HCT116 (cell line): ENCODE data around the gene ART5. TPM values are rescaled to one million over a fixed set of nuclear protein-coding genes. Genes with fewer than 3 reads are reported as not detected.

Source experiments
- ATAC-seq: fragments of 200-7000 bp; cut with Tn5 transposase; 2 replicates; pipeline ENCODE4 v1.9.1; 2020; ENCODE audit warnings: mild to moderate bottlenecking, moderate library complexity
- BruUV-seq: library from RNA; stranded (reverse); fragments of 400-500 nt; replicated peaks from 2 replicates; lab custom pipeline; 2021; lab: Mats Ljungman, UMichigan
- CTCF ChIA-PET: fragments of 300-600 bp; sonication (Branson Sonifier 250); formaldehyde crosslinking; loops from one replicate; lab custom pipeline; 2021; ENCODE audit warnings: antibody characterized with exemption; lab: Charles Lee
- POLR2A ChIA-PET: fragments of 300-600, 350-600 bp; sonication (Branson Sonifier 250); formaldehyde crosslinking; loops from one replicate; lab custom pipeline; 2021; ENCODE audit warnings: antibody characterized with exemption; lab: Charles Lee
- RAD21 ChIA-PET, 2 experiments: fragments of 300-600 bp; sonication (Branson Sonifier 250); formaldehyde crosslinking; loops; one replicate each; lab custom pipeline; 2023; ENCODE audit warnings: low total read pairs in 2 of 2; ENCODE audit not compliant: uncharacterized antibody in 2 of 2, unreplicated experiment in 2 of 2, low non-redundant PET in 1 of 2; lab: Charles Lee
- DNase-seq: peaks from one replicate; pipeline ENCODE4 v3.0.0-alpha.2; 2010; ENCODE audit warnings: low read depth, low spot score
- H2AFZ ChIP-seq: fragments of 200-600 bp; shearing (Covaris generic), sonication (generic); 2 replicates; pipeline ENCODE4 v1.6.1; 2017; ENCODE audit warnings: low read depth, mixed run types, mixed read lengths, antibody characterized with exemption, low read length; ENCODE audit not compliant: poor library complexity, severe bottlenecking
- H3K27ac ChIP-seq: 2 replicates; pipeline ENCODE4 v1.5.1; 2012; ENCODE audit warnings: low read depth, low read length
- H3K27me3 ChIP-seq: fragments of 200-600 bp; sonication (generic); 2 replicates; pipeline ENCODE4 v1.6.1; 2016; ENCODE audit warnings: mixed run types, low read length, mixed read lengths; ENCODE audit not compliant: insufficient read depth
- H3K36me3 ChIP-seq, 2 experiments: fragments of 200-500 bp in 1 of 2; fragments of 200-600 bp in 1 of 2; sonication (Bioruptor generic) in 1 of 2; sonication (generic) in 1 of 2; 2 replicates each; pipeline versions ENCODE4 v1.5.1 to v1.6.1; 2014 to 2016; ENCODE audit warnings: low read length in 2 of 2, inconsistent platforms in 1 of 2, mixed read lengths in 1 of 2, mixed run types in 1 of 2; ENCODE audit not compliant: insufficient read depth in 2 of 2, control insufficient read depth in 1 of 2
- H3K4me1 ChIP-seq, 2 experiments: fragments of 200-600 bp in 1 of 2; sonication (generic) in 1 of 2; 2 replicates each; pipeline versions ENCODE4 v1.5.1 to v1.6.1; 2012 to 2017; ENCODE audit warnings: low read length in 2 of 2, inconsistent platforms in 1 of 2, mild to moderate bottlenecking in 1 of 2, mixed read lengths in 1 of 2, mixed run types in 1 of 2, moderate library complexity in 1 of 2; ENCODE audit not compliant: insufficient read depth in 2 of 2, control insufficient read depth in 1 of 2
- H3K4me2 ChIP-seq: fragments of 200-600 bp; sonication (generic); 2 replicates; pipeline ENCODE4 v1.6.1; 2017; ENCODE audit warnings: mixed run types, low read length, mixed read lengths
- H3K4me3 ChIP-seq, 2 experiments: fragments of 200-600 bp in 1 of 2; sonication (generic) in 1 of 2; replicated peaks in 1 of 2; 2 replicates each; pipeline ENCODE4 v1.5.1; 2011 to 2016; ENCODE audit warnings: low read length in 2 of 2, control low read depth in 1 of 2, low read depth in 1 of 2, mild to moderate bottlenecking in 1 of 2, mixed read lengths in 1 of 2, mixed run types in 1 of 2
- H3K79me2 ChIP-seq: fragments of 200-600 bp; sonication (generic); 2 replicates; pipeline ENCODE4 v1.6.1; 2017; ENCODE audit warnings: mild to moderate bottlenecking, mixed run types, low read length, moderate library complexity, mixed read lengths; ENCODE audit not compliant: insufficient read depth
- H3K9ac ChIP-seq: fragments of 200-600 bp; sonication (generic); 2 replicates; pipeline ENCODE4 v1.6.1; 2016; ENCODE audit warnings: low read length, mixed read lengths
- H3K9me2 ChIP-seq: fragments of 200-600 bp; sonication (generic), shearing (Covaris generic); 2 replicates; pipeline ENCODE4 v1.6.1; 2017; ENCODE audit warnings: mixed run types, mild to moderate bottlenecking, moderate library complexity; ENCODE audit not compliant: insufficient read depth
- H3K9me3 ChIP-seq, 2 experiments: fragments of 200-500 bp in 1 of 2; fragments of 200-600 bp in 1 of 2; sonication (Bioruptor generic) in 1 of 2; sonication (generic) in 1 of 2; 2 replicates each; pipeline ENCODE4 v1.6.1; 2014 to 2017; ENCODE audit warnings: low read length in 2 of 2, mixed read lengths in 2 of 2, inconsistent platforms in 1 of 2, low read depth in 1 of 2, mild to moderate bottlenecking in 1 of 2, mixed run types in 1 of 2, moderate library complexity in 1 of 2; ENCODE audit not compliant: control insufficient read depth in 1 of 2, insufficient read depth in 1 of 2
- H4K20me1 ChIP-seq: fragments of 200-600 bp; sonication (generic), shearing (Covaris generic); 2 replicates; pipeline ENCODE4 v1.6.1; 2017; ENCODE audit warnings: mixed run types, mild to moderate bottlenecking, moderate library complexity; ENCODE audit not compliant: insufficient read depth
- CBX3 ChIP-seq: IDR thresholded peaks from 2 replicates; pipeline ENCODE4 v1.6.1; 2012; ENCODE audit warnings: low read depth
- CEBPB ChIP-seq: IDR thresholded peaks from 2 replicates; pipeline ENCODE4 v1.6.1; 2012; ENCODE audit warnings: low read depth
- CTCF ChIP-seq, 3 experiments: fragments of 200-600 bp in 1 of 3; sonication (generic) in 1 of 3; IDR thresholded peaks in 2 of 3; conservative IDR thresholded peaks in 1 of 3; 2 replicates each; pipeline ENCODE4 v1.5.1; 2012 to 2017; ENCODE audit warnings: low read depth in 2 of 3, low read length in 2 of 3, antibody characterized with exemption in 1 of 3, borderline replicate concordance in 1 of 3, control low read depth in 1 of 3, mild to moderate bottlenecking in 1 of 3, mixed read lengths in 1 of 3, mixed run types in 1 of 3, moderate library complexity in 1 of 3; ENCODE audit not compliant: insufficient read depth in 1 of 3
- ELF1 ChIP-seq: IDR thresholded peaks from 2 replicates; pipeline ENCODE4 v1.6.1; 2012; ENCODE audit warnings: low read depth, borderline replicate concordance
- EZH2 ChIP-seq: fragments of 200-600 bp; sonication (generic); IDR thresholded peaks from 2 replicates; pipeline ENCODE4 v1.6.1; 2017; ENCODE audit warnings: antibody characterized with exemption, mixed run types
- MAX ChIP-seq: IDR thresholded peaks from 2 replicates; pipeline ENCODE4 v1.6.1; 2012
- POLR2A ChIP-seq: IDR thresholded peaks from 2 replicates; pipeline ENCODE4 v1.7.0; 2011; ENCODE audit warnings: borderline replicate concordance; ENCODE audit not compliant: insufficient read depth, insufficient read length; ENCODE audit errors: extremely low read depth
- POLR2AphosphoS5 ChIP-seq: IDR thresholded peaks from 2 replicates; pipeline ENCODE4 v1.6.1; 2011; ENCODE audit warnings: mild to moderate bottlenecking, low read depth, low read length, moderate library complexity
- SIN3A ChIP-seq: IDR thresholded peaks from 2 replicates; pipeline ENCODE4 v1.6.1; 2012; ENCODE audit warnings: low read depth
- SP1 ChIP-seq: IDR thresholded peaks from 2 replicates; pipeline ENCODE4 v1.6.1; 2012; ENCODE audit warnings: low read depth
- SRF ChIP-seq: IDR thresholded peaks from 2 replicates; pipeline ENCODE4 v1.6.1; 2012; ENCODE audit warnings: low read depth
- TCF7L2 ChIP-seq: IDR thresholded peaks from 2 replicates; pipeline ENCODE4 v1.7.0; 2011; ENCODE audit warnings: borderline replicate concordance, inconsistent platforms; ENCODE audit not compliant: insufficient read depth, insufficient read length; ENCODE audit errors: extremely low read depth
- ZFX ChIP-seq: fragments of 450-650 bp; IDR thresholded peaks from 2 replicates; pipeline ENCODE4 v1.6.1; 2017
- ZNF274 ChIP-seq: fragments of 200-500 bp; sonication (Bioruptor generic); IDR thresholded peaks from 2 replicates; pipeline ENCODE4 v1.6.1; 2014; ENCODE audit warnings: mild to moderate bottlenecking, low read depth, low read length, inconsistent platforms
- intact Hi-C: fragments of 100-400 bp; cut with micrococcal nuclease; formaldehyde crosslinking; loops from 2 replicates; pipeline ENCODE4 v1.10.0; 2022
- total RNA-seq: library from RNA; stranded (reverse); gene quantifications from one replicate; pipeline ENCODE4 v1.2.1, GENCODE V29; 2021; ENCODE audit not compliant: unreplicated experiment

ART5 gene
- total RNA-seq, 1 experiment from 2014 or later = 5.6 TPM

GRCh38 chr11:3683039-3683438 is 41.2 kb upstream of the ART5 start:
- TF ChIP-seq ELF1 = no peak
- no peak for TF ChIP-seq SP1
- no peak for TF ChIP-seq SRF
- no peak for TF ChIP-seq SIN3A
- TF ChIP-seq MAX = no peak
- TF ChIP-seq CTCF (IDR thresholded peaks at IDR 0.05 in 2 of 3, conservative IDR thresholded peaks at IDR 0.05 in 1 of 3; ENCODE audit: borderline replicate concordance in 1 of 3, insufficient read depth in 1 of 3, low read depth in 2 of 3, low read length in 2 of 3) = peak in 1 of 3 experiments; percentile 42; a peak in 1 of 6 replicates
- no peak for TF ChIP-seq CBX3
- no peaks in the 10 kb centered on the region for H3K9me2 ChIP-seq
- no peak overlapping the region for H3K9ac ChIP-seq
- no peaks in the 10 kb centered on the region for H3K9me3 ChIP-seq
- BruUV-seq = no TSS peak
- POLR2A ChIA-PET = no interaction called here
- H3K27ac ChIP-seq = no peak overlapping the region
- no peak overlapping the region for H3K4me2 ChIP-seq
- H3K36me3 ChIP-seq = peaks cover 71 to 79% of the 10 kb centered on the region in 2 experiments
- intact Hi-C loops = no loop called here
- no peaks in the 10 kb centered on the region for H3K4me1 ChIP-seq
- CTCF ChIA-PET = interaction anchor here (1.8 kb wide), 1 partner anchor 27 kb away, joined by 3 read pairs; no protein-coding TSS in a partner anchor
- ATAC-seq (no peak; the same call in 1 of the 2 replicates), DNase-seq (no peak)
- no peak overlapping the region for H3K4me3 ChIP-seq
- H3K79me2 ChIP-seq = peaks cover 10% of the 10 kb centered on the region; the same call in 1 of the 2 replicates
- RAD21 ChIA-PET = no interaction called here
- no peak overlapping the region for H2AFZ ChIP-seq
- H4K20me1 ChIP-seq = no peaks in the 10 kb centered on the region
- no peaks in the 10 kb centered on the region for H3K27me3 ChIP-seq

GRCh38 chr11:3679077-3679476 is 37.3 kb upstream of the ART5 start:
- H3K27ac ChIP-seq = no peak overlapping the region
- no peaks in the 10 kb centered on the region for H3K27me3 ChIP-seq
- H3K36me3 ChIP-seq = peaks cover 72 to 87% of the 10 kb centered on the region in 2 experiments
- POLR2A ChIA-PET = no interaction called here
- ATAC-seq = no peak
- H3K4me2 ChIP-seq = no peak overlapping the region
- intact Hi-C loops = no loop called here
- BruUV-seq = no TSS peak
- H3K79me2 ChIP-seq = peaks cover 3% of the 10 kb centered on the region; the same call in 1 of the 2 replicates
- no peak for DNase-seq
- no peak overlapping the region for H2AFZ ChIP-seq
- no peaks in the 10 kb centered on the region for H3K9me3 ChIP-seq
- H4K20me1 ChIP-seq = no peaks in the 10 kb centered on the region
- H3K9me2 ChIP-seq = no peaks in the 10 kb centered on the region
- H3K9ac ChIP-seq = no peak overlapping the region
- CTCF ChIA-PET = no interaction called here
- no peak for TF ChIP-seq TCF7L2
- TF ChIP-seq POLR2A = no peak
- TF ChIP-seq ZNF274 = no peak
- TF ChIP-seq POLR2AphosphoS5 = no peak
- no peak for TF ChIP-seq CEBPB
- no peak for TF ChIP-seq MAX
- no peak for TF ChIP-seq ZFX
- no peak for TF ChIP-seq SIN3A
- no peak for TF ChIP-seq CTCF (IDR thresholded peaks at IDR 0.05 in 2 of 3, conservative IDR thresholded peaks at IDR 0.05 in 1 of 3; ENCODE audit: borderline replicate concordance in 1 of 3, insufficient read depth in 1 of 3, low read depth in 2 of 3, low read length in 2 of 3)
- no peak for TF ChIP-seq SP1
- TF ChIP-seq EZH2 = no peak
- no peak overlapping the region for H3K4me3 ChIP-seq
- RAD21 ChIA-PET = no interaction called here
- no peaks in the 10 kb centered on the region; a peak in 1 of 4 replicates for H3K4me1 ChIP-seq
